Measurements from ENCODE around the gene RNF17.

RNF17 gene

DNA sequence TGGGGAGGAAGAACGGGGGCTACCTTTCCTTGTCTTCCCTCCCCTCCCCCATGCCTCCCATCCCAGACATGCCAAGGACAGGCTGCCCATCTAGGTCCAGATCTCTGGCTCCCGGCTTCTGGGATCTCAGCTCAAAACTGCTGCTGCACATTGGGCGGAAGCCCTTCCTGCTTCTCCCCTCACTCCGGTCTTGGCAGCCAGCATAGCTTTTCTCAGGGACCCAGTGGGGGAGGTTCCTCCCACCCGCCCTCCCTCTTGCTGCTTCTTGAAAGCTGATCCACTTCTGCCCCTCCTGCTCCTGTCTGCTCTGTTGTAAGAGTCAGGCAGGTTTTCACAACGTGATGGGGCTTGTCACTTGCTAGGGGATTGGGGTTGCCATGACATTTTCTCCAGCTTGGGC, 21.7 kb upstream of the RNF17 start:
- in situ Hi-C loops (cut with MboI; ENCODE audit: low sequenced_read_pairs, unreplicated experiment) = loop anchor here (25.0 kb wide), 1 partner anchor 245 kb away; no protein-coding TSS in a partner anchor
- TF ChIP-seq CTCF (IDR thresholded peaks at IDR 0.05; ENCODE audit: borderline replicate concordance, control extremely low read depth, extremely low read depth, insufficient read depth, missing control alignments) = no peak

GRCh38 chr13:24742977-24743376, 21.0 kb upstream of the RNF17 start:
- in situ Hi-C loops (cut with MboI; ENCODE audit: low sequenced_read_pairs, unreplicated experiment) = loop anchor here (25.0 kb wide), 1 partner anchor 244 kb away; no protein-coding TSS in a partner anchor
- no peak for DNase-seq (ENCODE audit: low spot score)
- no peak for TF ChIP-seq CTCF (IDR thresholded peaks at IDR 0.05; ENCODE audit: borderline replicate concordance, control extremely low read depth, extremely low read depth, insufficient read depth, missing control alignments)

More for the DNA sequence above, 21.7 kb upstream of the RNF17 start:
- no peak for DNase-seq (ENCODE audit: low spot score)

GRCh38 chr13:24744247-24744646, 19.7 kb upstream of the RNF17 start:
- no peak for TF ChIP-seq CTCF (IDR thresholded peaks at IDR 0.05; ENCODE audit: borderline replicate concordance, control extremely low read depth, extremely low read depth, insufficient read depth, missing control alignments)
- in situ Hi-C loops (cut with MboI; ENCODE audit: low sequenced_read_pairs, unreplicated experiment) = loop anchor here (25.0 kb wide), 1 partner anchor 243 kb away; no protein-coding TSS in a partner anchor
- DNase-seq (ENCODE audit: low spot score) = no peak

DNA sequence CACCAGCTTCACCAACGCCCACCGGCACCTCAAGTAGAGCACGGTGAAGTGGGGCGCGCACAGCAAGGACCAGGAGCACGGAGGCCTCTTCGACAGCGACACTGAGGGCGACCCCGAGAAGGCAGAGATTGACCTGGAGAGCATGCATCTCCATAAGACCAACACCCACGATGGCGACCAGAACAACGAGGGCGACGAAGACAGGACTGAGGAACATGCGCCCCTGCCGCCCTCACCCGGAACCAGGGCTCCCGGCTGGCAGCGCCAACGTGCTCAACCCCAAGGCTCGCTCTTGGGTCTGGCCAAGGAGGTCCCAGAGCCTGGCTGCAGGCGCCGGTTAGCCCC, 18.5 kb upstream of the RNF17 start:
- DNase-seq (ENCODE audit: low spot score) = no peak
- in situ Hi-C loops (cut with MboI; ENCODE audit: low sequenced_read_pairs, unreplicated experiment) = loop anchor here (25.0 kb wide), 1 partner anchor 242 kb away; no protein-coding TSS in a partner anchor
- no peak for TF ChIP-seq CTCF (IDR thresholded peaks at IDR 0.05; ENCODE audit: borderline replicate concordance, control extremely low read depth, extremely low read depth, insufficient read depth, missing control alignments)

DNA sequence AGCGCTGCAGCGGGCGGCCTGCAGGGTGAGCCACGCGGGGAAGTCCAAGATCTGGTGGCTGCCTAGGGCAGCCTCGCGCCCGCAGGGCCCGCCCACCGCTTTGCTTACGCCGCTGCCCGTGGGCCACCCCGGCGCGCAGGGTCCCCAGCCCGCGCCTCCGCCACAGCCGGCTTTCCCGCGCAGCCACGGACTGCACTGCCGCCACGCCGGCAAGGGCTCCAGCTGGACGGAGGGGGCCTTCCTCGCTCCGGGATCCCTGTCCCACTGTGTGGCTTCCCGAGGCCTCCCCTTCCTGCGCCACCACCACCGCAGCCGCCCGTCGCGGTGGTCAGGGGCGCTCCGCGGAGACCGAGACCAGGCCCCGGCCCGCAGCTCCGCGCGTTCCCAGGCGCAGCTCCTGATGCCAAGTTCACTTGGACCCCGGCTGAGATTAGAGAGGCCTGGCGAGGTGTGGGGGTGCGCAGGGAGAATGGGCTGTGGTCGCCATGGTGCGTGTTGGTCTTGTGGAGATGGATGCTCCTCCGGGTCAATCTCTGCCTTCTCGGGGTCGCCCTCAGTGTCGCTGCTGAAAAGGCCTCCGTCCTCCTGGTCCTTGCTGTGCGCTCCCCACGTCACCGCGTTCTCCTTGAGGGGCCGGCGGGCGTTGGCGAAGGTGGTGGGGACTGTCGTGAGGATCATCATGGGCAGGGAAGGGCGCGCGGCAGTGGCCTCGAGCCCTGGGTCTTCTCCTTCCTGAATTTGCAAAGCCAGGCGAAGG, 17.9 kb upstream of the RNF17 start:
- no peak for TF ChIP-seq CTCF (IDR thresholded peaks at IDR 0.05; ENCODE audit: borderline replicate concordance, control extremely low read depth, extremely low read depth, insufficient read depth, missing control alignments)
- peak; percentile 45 for DNase-seq (ENCODE audit: low spot score)
- in situ Hi-C loops (cut with MboI; ENCODE audit: low sequenced_read_pairs, unreplicated experiment) = loop anchor here (25.0 kb wide), 1 partner anchor 241 kb away; no protein-coding TSS in a partner anchor

DNA sequence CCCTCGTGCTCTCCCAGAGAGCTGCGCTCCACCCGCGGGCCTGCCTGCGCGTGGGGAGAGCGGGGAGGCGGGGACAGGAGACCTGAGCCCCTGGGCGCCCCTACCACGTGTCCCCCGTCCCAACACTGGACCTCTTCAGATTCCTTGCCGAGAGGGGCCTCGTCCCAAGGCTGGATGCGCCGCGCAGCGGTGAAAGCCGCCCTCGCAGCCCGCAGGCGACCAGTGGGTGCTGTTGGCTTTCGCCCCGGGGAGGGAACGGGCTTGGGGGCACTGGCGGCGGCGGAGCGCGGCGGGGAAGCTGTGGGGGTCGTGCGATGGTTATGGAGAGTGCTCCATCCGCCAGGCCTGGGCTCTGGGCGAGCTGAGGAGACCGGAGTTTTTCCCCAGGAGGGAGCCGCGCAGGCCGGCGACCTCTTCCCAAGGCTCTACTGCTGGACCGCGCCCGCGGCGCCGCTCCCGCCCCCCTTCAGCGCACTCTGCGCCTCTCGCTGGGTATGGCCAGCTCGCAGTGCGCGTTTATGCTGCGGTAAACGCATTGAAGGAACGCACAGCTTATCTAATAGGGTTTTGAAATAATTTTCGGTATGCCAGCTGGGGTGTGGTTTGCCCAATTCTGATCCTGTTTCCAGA, 17.2 kb upstream of the RNF17 start:
- peak; percentile 62 for DNase-seq (ENCODE audit: low spot score)
- in situ Hi-C loops (cut with MboI; ENCODE audit: low sequenced_read_pairs, unreplicated experiment) = loop anchor here (25.0 kb wide), 1 partner anchor 241 kb away; no protein-coding TSS in a partner anchor

More for the DNA sequence above, 17.2 kb upstream of the RNF17 start:
- TF ChIP-seq CTCF (IDR thresholded peaks at IDR 0.05; ENCODE audit: borderline replicate concordance, control extremely low read depth, extremely low read depth, insufficient read depth, missing control alignments) = no peak

Measured in GM13976 (cell line).